GM12864 (cell line): ENCODE data around the gene GGA2.

Experiments
- DNase-seq: peaks from one replicate; pipeline ENCODE4 v3.0.0-alpha.2; 2011; ENCODE audit warnings: low read depth
- H3K4me3 ChIP-seq: 2 replicates; pipeline ENCODE4 v1.5.1; 2011; ENCODE audit warnings: mild to moderate bottlenecking, low read depth, low read length, control low read depth
- CTCF ChIP-seq: IDR thresholded peaks from 2 replicates; pipeline ENCODE4 v1.5.1; 2011; ENCODE audit warnings: low read depth, mild to moderate bottlenecking, moderate library complexity, low read length, control low read depth, inconsistent platforms; ENCODE audit errors: missing control alignments

Gene GGA2

GRCh38 chr16:23534868-23535860 lies 24.9 kb upstream of the GGA2 start:
- no peak overlapping the region for H3K4me3 ChIP-seq
- no peak for TF ChIP-seq CTCF
- DNase-seq, result no peak

DNA sequence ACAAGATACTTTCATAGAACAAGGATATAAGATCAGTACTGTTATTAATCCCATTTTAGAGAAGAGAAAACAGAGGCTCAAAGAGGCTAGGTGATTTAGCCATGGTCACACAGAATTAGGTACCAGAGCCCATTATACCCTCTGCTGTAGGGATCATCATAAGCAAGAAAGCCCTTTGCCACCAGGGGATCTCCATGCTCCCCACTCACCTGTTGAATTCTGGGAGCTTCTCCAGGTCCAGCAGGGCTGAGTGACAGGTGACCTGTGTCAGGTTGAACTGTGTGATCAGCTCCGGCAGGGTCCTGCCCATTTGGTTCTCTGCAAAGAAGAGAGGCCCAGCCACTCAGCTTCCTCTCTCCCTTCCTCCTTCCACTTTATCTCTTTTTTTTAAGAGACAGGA lies 22.2 kb upstream of the GGA2 start:
- no peak overlapping the region for H3K4me3 ChIP-seq
- no peak for TF ChIP-seq CTCF
- no peak for DNase-seq

GRCh38 chr16:23530062-23530461 lies 19.8 kb upstream of the GGA2 start:
- H3K4me3 ChIP-seq, result no peak overlapping the region
- no peak for TF ChIP-seq CTCF
- DNase-seq, result no peak

DNA sequence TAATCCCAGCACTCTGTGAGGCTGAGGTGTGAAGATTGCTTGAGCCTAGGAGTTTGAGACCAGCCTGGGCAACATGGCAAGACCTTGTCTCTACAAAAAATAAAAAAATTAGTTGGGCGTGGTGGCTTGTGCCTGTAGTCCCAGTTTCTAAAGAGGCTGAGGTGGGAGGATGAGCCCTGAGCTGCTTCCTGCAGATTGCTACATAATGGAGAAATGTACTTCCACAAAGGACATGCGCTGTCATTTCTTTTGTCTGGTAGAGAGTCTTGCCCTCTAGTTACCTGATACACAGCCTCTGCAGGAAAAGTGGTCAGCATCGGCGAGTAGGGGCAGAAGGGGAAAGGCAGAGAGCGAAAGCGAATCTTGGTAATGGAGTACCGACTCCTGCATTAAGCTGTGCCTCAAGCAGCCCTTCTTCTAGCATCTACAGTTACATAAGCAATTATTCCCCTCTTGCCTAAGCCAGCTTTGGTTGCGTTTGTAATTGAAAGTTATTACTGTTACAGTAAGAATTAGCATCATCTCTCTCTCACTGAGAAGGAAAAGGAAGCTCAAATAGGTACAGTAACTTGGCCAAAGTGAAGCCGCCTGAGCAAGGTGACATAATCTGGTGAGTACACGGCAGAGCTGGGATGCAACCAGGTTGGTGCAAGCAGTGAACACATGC lies 18.5 kb upstream of the GGA2 start:
- no peak for TF ChIP-seq CTCF
- H3K4me3 ChIP-seq, result no peak overlapping the region
- no peak for DNase-seq

DNA sequence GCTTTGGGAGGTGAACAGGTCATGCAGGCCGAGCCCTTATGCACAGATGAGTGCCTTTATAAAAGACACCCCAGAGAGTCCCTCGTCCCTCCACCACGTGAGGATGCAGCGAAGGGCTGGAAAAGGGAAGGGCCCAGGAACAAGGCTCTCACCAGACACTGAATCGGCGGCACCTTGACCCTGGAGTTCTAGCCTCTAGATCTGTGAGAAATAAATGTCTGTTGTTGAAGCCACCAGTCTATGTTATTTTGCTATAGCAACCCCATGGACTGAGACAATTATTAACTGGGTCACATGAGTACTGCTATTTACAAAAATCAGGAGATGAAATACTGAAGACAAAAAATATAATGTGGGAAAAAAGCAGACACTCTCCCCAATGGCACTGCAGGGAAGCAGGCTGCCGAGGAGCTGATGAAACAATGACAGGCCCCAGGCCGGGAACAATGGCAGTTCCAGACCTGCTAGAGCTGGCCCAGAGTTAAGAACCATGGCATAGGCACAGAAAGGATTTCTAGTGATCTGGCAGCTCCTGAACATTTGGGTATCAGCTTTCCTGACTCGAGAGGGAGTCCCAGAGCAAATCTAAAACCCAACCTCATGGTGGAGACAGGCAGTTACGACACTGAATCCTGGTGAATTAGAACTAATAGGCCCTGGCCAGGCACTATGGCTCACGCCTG lies 17.8 kb upstream of the GGA2 start:
- DNase-seq, result no peak
- TF ChIP-seq CTCF, result no peak
- no peak overlapping the region for H3K4me3 ChIP-seq

DNA sequence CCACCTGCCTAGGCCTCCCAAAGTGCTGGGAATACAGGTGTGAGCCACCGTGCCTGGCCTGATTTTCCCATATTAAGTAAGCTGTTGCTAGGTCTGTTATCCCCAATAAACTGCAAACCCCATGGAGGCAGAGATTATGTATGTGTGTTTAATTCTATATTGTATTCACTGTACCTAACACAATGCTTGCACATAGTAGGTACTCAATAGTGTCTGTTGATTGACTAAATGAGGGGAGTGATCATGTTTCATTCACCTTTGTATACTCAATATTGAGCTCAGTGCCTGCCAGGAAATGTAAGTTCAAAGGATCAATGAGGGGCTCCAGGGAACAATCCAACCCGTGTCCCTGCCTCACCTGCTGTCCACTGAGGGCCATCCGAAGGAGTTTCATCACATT lies 14.6 kb upstream of the GGA2 start:
- H3K4me3 ChIP-seq, result no peak overlapping the region
- DNase-seq, result no peak
- TF ChIP-seq CTCF, result no peak
